ENCODE data around the gene FCGR2B. TPM values are rescaled to one million over a fixed set of nuclear protein-coding genes. Genes with fewer than 3 reads are reported as not detected.

The FCGR2B gene
- 0.14 TPM in 1 of 2 replicates, not detected in the other for total RNA-seq

GRCh38 chr1:161662684-161663339 is at the start of gene FCGR2B:
FCGR2B (plus strand) TSS chr1:161663143; CDS start chr1:161663242, 99 bp downstream.

GRCh38 chr1:161631076-161631475 is 31.9 kb upstream of the FCGR2B start, which contains the start of gene FCGR3B:
FCGR3B (minus strand) TSS chr1:161631176; CDS start chr1:161631094, 82 bp downstream.

GRCh38 chr1:161706482-161707347 is 43.8 kb downstream of the FCGR2B start, which contains the start of gene FCRLA:
FCRLA (plus strand) TSS chr1:161707229; CDS start chr1:161707265, 36 bp downstream.

GRCh38 chr1:161720956-161721737 is 58.2 kb downstream of the FCGR2B start, which contains the start of gene FCRLB:
FCRLB (plus strand) TSS chr1:161721544; CDS start chr1:161722673, 1,129 bp downstream.

Small RNA genes lying within 50 kb of the gene (small RNA-seq; reads per million reads assigned to genes)
- gene RF00019 (ENCODE audit: low replicate concordance): not detected

Other genes with a start within 250 kb of the FCGR2B start
- 0.22 and 0.72 TPM in 2 replicates for gene FCGR2A, start 157.7 kb upstream of the FCGR2B start, total RNA-seq
- gene HSPA6, start 138.6 kb upstream of the FCGR2B start, total RNA-seq: 0.29 and 0.88 TPM in 2 replicates
- 0.14 TPM in 1 of 2 replicates, not detected in the other for gene FCGR3A, start 113.3 kb upstream of the FCGR2B start, total RNA-seq
- gene FCGR3B, start 32.0 kb upstream of the FCGR2B start, total RNA-seq: not detected in 2 replicates
- gene FCRLA, start 44.1 kb downstream of the FCGR2B start, total RNA-seq: 0.22 and 3.6 TPM in 2 replicates
- 1.8 and 8.4 TPM in 2 replicates for gene FCRLB, start 58.4 kb downstream of the FCGR2B start, total RNA-seq
- 37.5 and 42.7 TPM in 2 replicates for gene DUSP12, start 86.6 kb downstream of the FCGR2B start, total RNA-seq
- gene ATF6, start 103.2 kb downstream of the FCGR2B start, total RNA-seq: 28.6 and 39.0 TPM in 2 replicates

Data from placental pericyte (primary cell).